ENCODE results near the gene DMD. TPM values are rescaled to one million over a fixed set of nuclear protein-coding genes. Genes with fewer than 3 reads are reported as not detected.

DMD gene
- total and polyA plus RNA-seq, 7 donors, result 2.5 to 260 (median 183) TPM

GRCh38 chrX:31070057-31070468 is 2141.3 kb downstream of the DMD start:
- H3K36me3 ChIP-seq, result no peaks in the 10 kb centered on the region
- H3K27me3 ChIP-seq, result no peaks in the 10 kb centered on the region
- DNase-seq, result no peak
- no peaks in the 10 kb centered on the region for H3K9me3 ChIP-seq
- TF ChIP-seq CTCF (IDR thresholded peaks at IDR 0.05) (no peak), EP300 (IDR thresholded peaks at IDR 0.05) (no peak), POLR2A (IDR thresholded peaks at IDR 0.05) (no peak), POLR2AphosphoS5 (IDR thresholded peaks at IDR 0.05) (no peak)
- H3K4me3 ChIP-seq, result no peak overlapping the region
- intact Hi-C loops (cut with DNase I), result no loop called here
- no peak overlapping the region for H3K27ac ChIP-seq
- no peaks in the 10 kb centered on the region for H3K4me1 ChIP-seq

Small RNA genes within 50 kb of the gene (small RNA-seq; reads per million reads assigned to genes)
- gene MIR3915 (0 reads per million in 3 donors), gene MIR548F5 (0 reads per million in 3 donors), gene RNA5SP501 (0 reads per million in 3 donors), gene RNU6-894P (0 reads per million in 3 donors)

All from sigmoid colon (tissue), 7 donors.